H9 (cell line): ENCODE measurements around the gene FBH1. TPM values are rescaled to one million over a fixed set of nuclear protein-coding genes. Genes with fewer than 3 reads are reported as not detected.

ENCODE experiments used
- DNase-seq: peaks from one replicate; pipeline ENCODE4 v3.0.0-alpha.2; 2017
- H2AFZ ChIP-seq: one replicate; pipeline ENCODE4 v1.6.1; 2013; ENCODE audit warnings: mild to moderate bottlenecking, low read length, control low read depth, moderate library complexity
- H2AK5ac ChIP-seq: 2 replicates; pipeline ENCODE4 v1.6.1; 2013; ENCODE audit warnings: low read length, control low read depth, mixed read lengths; ENCODE audit not compliant: insufficient read length
- H2BK120ac ChIP-seq: one replicate; pipeline ENCODE4 v1.6.1; 2013; ENCODE audit warnings: low read depth, mild to moderate bottlenecking, low read length, control low read depth, inconsistent platforms; ENCODE audit not compliant: poor library complexity, severe bottlenecking
- H2BK12ac ChIP-seq: 2 replicates; pipeline ENCODE4 v1.6.1; 2013; ENCODE audit warnings: low read length, control low read depth, mixed read lengths, low read depth; ENCODE audit not compliant: insufficient read length
- H2BK15ac ChIP-seq: 2 replicates; pipeline ENCODE4 v1.6.1; 2013; ENCODE audit warnings: low read depth, low read length, control low read depth
- H2BK20ac ChIP-seq: one replicate; pipeline ENCODE4 v1.6.1; 2013; ENCODE audit warnings: low read depth, mild to moderate bottlenecking, low read length, control low read depth, inconsistent platforms; ENCODE audit not compliant: poor library complexity, severe bottlenecking
- H2BK5ac ChIP-seq: 2 replicates; pipeline ENCODE4 v1.6.1; 2013; ENCODE audit warnings: low read length, control low read depth, mixed read lengths; ENCODE audit not compliant: insufficient read length
- H3K14ac ChIP-seq: 2 replicates; pipeline ENCODE4 v1.6.1; 2013; ENCODE audit warnings: low read length, control low read depth; ENCODE audit not compliant: insufficient read depth
- H3K18ac ChIP-seq: 2 replicates; pipeline ENCODE4 v1.6.1; 2013; ENCODE audit warnings: low read depth, mild to moderate bottlenecking, mixed read lengths, low read length, control low read depth; ENCODE audit not compliant: insufficient read length
- H3K23ac ChIP-seq: 2 replicates; pipeline ENCODE4 v1.6.1; 2013; ENCODE audit warnings: low read length, control low read depth, mixed read lengths, low read depth; ENCODE audit not compliant: insufficient read length
- H3K23me2 ChIP-seq: 2 replicates; pipeline ENCODE4 v1.6.1; 2013; ENCODE audit warnings: low read depth, mild to moderate bottlenecking, mixed read lengths, low read length, control low read depth; ENCODE audit not compliant: insufficient read length, poor library complexity, severe bottlenecking
- H3K27ac ChIP-seq: 2 replicates; pipeline ENCODE4 v1.5.1; 2013; ENCODE audit warnings: low read length, control low read depth, mixed read lengths, low read depth; ENCODE audit not compliant: insufficient read length
- H3K27me3 ChIP-seq: 2 replicates; pipeline ENCODE4 v1.6.1; 2013; ENCODE audit warnings: low read length, control low read depth, inconsistent platforms; ENCODE audit not compliant: insufficient read depth
- H3K4ac ChIP-seq: 2 replicates; pipeline ENCODE4 v1.6.1; 2013; ENCODE audit warnings: low read depth, mild to moderate bottlenecking, control low read depth, inconsistent platforms, low read length, moderate library complexity
- H3K4me1 ChIP-seq: 2 replicates; pipeline ENCODE4 v1.6.1; 2013; ENCODE audit warnings: low read length, control low read depth, inconsistent platforms; ENCODE audit not compliant: insufficient read depth
- H3K4me2 ChIP-seq: 2 replicates; pipeline ENCODE4 v1.6.1; 2013; ENCODE audit warnings: low read length, control low read depth, mixed read lengths; ENCODE audit not compliant: insufficient read length, insufficient read depth
- H3K56ac ChIP-seq: 2 replicates; pipeline ENCODE4 v1.6.1; 2013; ENCODE audit warnings: low read depth, mild to moderate bottlenecking, mixed read lengths, low read length, control low read depth; ENCODE audit not compliant: insufficient read length
- H3K79me1 ChIP-seq: 2 replicates; pipeline ENCODE4 v1.6.1; 2013; ENCODE audit warnings: low read depth, mild to moderate bottlenecking, moderate library complexity, low read length, control low read depth, inconsistent platforms; ENCODE audit not compliant: insufficient read depth, poor library complexity, severe bottlenecking
- H3K79me2 ChIP-seq: 2 replicates; pipeline ENCODE4 v1.6.1; 2013; ENCODE audit warnings: low read length, control low read depth, inconsistent platforms; ENCODE audit not compliant: insufficient read depth
- H3K9ac ChIP-seq: 2 replicates; pipeline ENCODE4 v1.6.1; 2013; ENCODE audit warnings: low read length, control low read depth, mixed read lengths; ENCODE audit not compliant: insufficient read length; ENCODE audit errors: extremely low read depth
- H3K9me3 ChIP-seq: one replicate; pipeline ENCODE4 v1.6.1; 2013; ENCODE audit warnings: low read depth, low read length, inconsistent platforms; ENCODE audit not compliant: control insufficient read depth
- H3T11ph ChIP-seq: one replicate; pipeline ENCODE4 v1.6.1; 2013; ENCODE audit warnings: mild to moderate bottlenecking, low read length, control low read depth, inconsistent platforms
- H4K20me1 ChIP-seq: one replicate; pipeline ENCODE4 v1.6.1; 2013; ENCODE audit not compliant: control insufficient read depth, insufficient read length, insufficient read depth
- H4K5ac ChIP-seq: 2 replicates; pipeline ENCODE4 v1.6.1; 2013; ENCODE audit warnings: low read depth, mild to moderate bottlenecking, mixed read lengths, low read length, control low read depth; ENCODE audit not compliant: insufficient read length
- H4K8ac ChIP-seq: replicated peaks from 2 replicates; pipeline ENCODE4 v1.6.1; 2013; ENCODE audit warnings: low read length, control low read depth, mixed read lengths, low read depth; ENCODE audit not compliant: insufficient read length
- H4K91ac ChIP-seq: 2 replicates; pipeline ENCODE4 v1.6.1; 2013; ENCODE audit warnings: low read depth, mild to moderate bottlenecking, moderate library complexity, mixed read lengths, low read length, control low read depth; ENCODE audit not compliant: insufficient read length
- H3K27ac Mint-ChIP-seq, 3 experiments: 2 replicates in 2 of 3; 3 replicates in 1 of 3; pipeline ENCODE4 v1.8.0; 2020 to 2021; ENCODE audit warnings: mixed read lengths in 3 of 3, mild to moderate bottlenecking in 1 of 3, moderate library complexity in 1 of 3
- H3K27me3 Mint-ChIP-seq: 2 replicates; pipeline ENCODE4 v1.8.0; 2021; ENCODE audit warnings: low read depth, mild to moderate bottlenecking, moderate library complexity, mixed read lengths
- H3K36me3 Mint-ChIP-seq, 3 experiments: 2 replicates in 2 of 3; 3 replicates in 1 of 3; pipeline ENCODE4 v1.8.0; 2020 to 2021; ENCODE audit warnings: low read depth in 3 of 3, mixed read lengths in 3 of 3; ENCODE audit not compliant: insufficient read depth in 1 of 3
- H3K4me1 Mint-ChIP-seq, 2 experiments: 2 replicates each; pipeline ENCODE4 v1.8.0; 2020; ENCODE audit warnings: mixed read lengths in 2 of 2
- H3K4me3 Mint-ChIP-seq, 2 experiments: 2 replicates in 1 of 2; 3 replicates in 1 of 2; pipeline ENCODE4 v1.8.0; 2020 to 2021; ENCODE audit warnings: mild to moderate bottlenecking in 2 of 2, mixed read lengths in 2 of 2, moderate library complexity in 1 of 2
- H3K9me3 Mint-ChIP-seq, 2 experiments: 2 replicates in 1 of 2; 3 replicates in 1 of 2; pipeline ENCODE4 v1.8.0; 2020; ENCODE audit warnings: mild to moderate bottlenecking in 2 of 2, mixed read lengths in 2 of 2, moderate library complexity in 1 of 2
- whole genome bisulfite sequencing: extraction: QIAGEN DNeasy Blood & Tissue Kit; methylation state at CpG from one replicate; pipeline ENCODE4 v1.1.7; 2013; ENCODE audit warnings: missing lambda C conversion rate, low lambda C conversion rate, mixed read lengths; ENCODE audit not compliant: insufficient read length; ENCODE audit errors: extremely low coverage; 5-methylcytosine and 5-hydroxymethylcytosine counted together
- total RNA-seq: library from RNA; stranded (reverse); gene quantifications from 2 replicates; pipeline ENCODE4 v1.2.1, GENCODE V29; 2021
- TF ChIP-seq, protein P1 (sequence below): fragments of 200-600 bp; sonication (generic); conservative IDR thresholded peaks from 3 replicates; pipeline ENCODE4 v1.8.0; 2021; ENCODE audit warnings: antibody characterized with exemption, mild to moderate bottlenecking

Gene FBH1
- total RNA-seq, 1 experiment from 2014 or later: 52.2 TPM

DNA sequence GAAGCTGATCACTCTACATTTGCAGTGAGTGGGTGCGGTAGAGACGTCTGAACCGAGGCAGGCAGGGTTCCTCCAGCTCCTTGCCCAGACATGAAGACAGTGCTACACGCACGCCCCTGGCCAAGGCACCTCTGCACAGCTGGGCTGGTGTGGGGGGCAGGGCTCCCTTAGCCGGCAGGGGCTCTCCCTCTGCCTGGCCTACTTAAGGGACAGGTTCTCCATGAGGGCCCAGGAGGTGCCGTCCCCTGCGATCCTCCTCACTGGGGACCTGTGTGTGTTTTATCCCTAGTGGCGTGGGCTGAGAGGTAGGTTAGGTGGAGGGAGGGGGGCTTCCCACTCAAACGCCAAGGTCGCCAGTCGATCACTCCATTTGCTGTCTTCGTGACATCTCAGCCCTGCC, 52.0 kb downstream of the FBH1 start:
- Histone ChIP-seq H3K27me3 (no peaks in the 10 kb centered on the region), H3K4me1 (peaks cover 8% of the 10 kb centered on the region; the same call in 1 of the 2 replicates), H3K4me2 (no peak overlapping the region), H3K23ac (no peak overlapping the region), H4K5ac (no peak overlapping the region), H3K14ac (no peak overlapping the region), H3K18ac (no peak overlapping the region), H3K23me2 (peaks cover 3% of the 10 kb centered on the region), H4K8ac (no peak overlapping the region), H2BK5ac (no peak overlapping the region), H3K27ac (no peak overlapping the region), H2BK120ac (no peak overlapping the region), H2AK5ac (no peak overlapping the region), H3K9me3 (no peaks in the 10 kb centered on the region), H3K56ac (no peak overlapping the region), H3K4ac (no peak overlapping the region), H2BK12ac (no peak overlapping the region), H4K91ac (no peak overlapping the region), H4K20me1 (no peaks in the 10 kb centered on the region), H3K79me1 (no peaks in the 10 kb centered on the region), H2BK20ac (no peak overlapping the region), H3K79me2 (no peaks in the 10 kb centered on the region), H3T11ph (no peak overlapping the region), H3K9ac (no peak overlapping the region), H2BK15ac (no peak overlapping the region), H2AFZ (no peak overlapping the region)
- H3K36me3 Mint-ChIP-seq: peaks cover 4 to 20% (median 17%) of the 10 kb centered on the region in 3 experiments; a peak in 6 of 7 replicates
- H3K27me3 Mint-ChIP-seq: peaks cover 3% of the 10 kb centered on the region
- TF ChIP-seq, protein P1, sequence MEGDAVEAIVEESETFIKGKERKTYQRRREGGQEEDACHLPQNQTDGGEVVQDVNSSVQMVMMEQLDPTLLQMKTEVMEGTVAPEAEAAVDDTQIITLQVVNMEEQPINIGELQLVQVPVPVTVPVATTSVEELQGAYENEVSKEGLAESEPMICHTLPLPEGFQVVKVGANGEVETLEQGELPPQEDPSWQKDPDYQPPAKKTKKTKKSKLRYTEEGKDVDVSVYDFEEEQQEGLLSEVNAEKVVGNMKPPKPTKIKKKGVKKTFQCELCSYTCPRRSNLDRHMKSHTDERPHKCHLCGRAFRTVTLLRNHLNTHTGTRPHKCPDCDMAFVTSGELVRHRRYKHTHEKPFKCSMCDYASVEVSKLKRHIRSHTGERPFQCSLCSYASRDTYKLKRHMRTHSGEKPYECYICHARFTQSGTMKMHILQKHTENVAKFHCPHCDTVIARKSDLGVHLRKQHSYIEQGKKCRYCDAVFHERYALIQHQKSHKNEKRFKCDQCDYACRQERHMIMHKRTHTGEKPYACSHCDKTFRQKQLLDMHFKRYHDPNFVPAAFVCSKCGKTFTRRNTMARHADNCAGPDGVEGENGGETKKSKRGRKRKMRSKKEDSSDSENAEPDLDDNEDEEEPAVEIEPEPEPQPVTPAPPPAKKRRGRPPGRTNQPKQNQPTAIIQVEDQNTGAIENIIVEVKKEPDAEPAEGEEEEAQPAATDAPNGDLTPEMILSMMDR: no peak
- no peak overlapping the region for H3K4me3 Mint-ChIP-seq
- no peak overlapping the region for H3K27ac Mint-ChIP-seq
- no peaks in the 10 kb centered on the region for H3K9me3 Mint-ChIP-seq
- no CpG with 5 or more reads among the region's 13 CpGs for WGBS
- peaks cover 25 to 33% of the 10 kb centered on the region in 2 experiments for H3K4me1 Mint-ChIP-seq
- no peak for DNase-seq
